MM.1S (cell line): ENCODE data around the gene MEF2C.

Experiments
- EZH2 ChIP-seq: fragments of 300-600 bp; sonication (generic); optimal IDR thresholded peaks from 2 replicates; pipeline ENCODE3; 2017; ENCODE audit warnings: low read depth, mild to moderate bottlenecking, antibody characterized with exemption, low read length, mixed read lengths
- EZH2phosphoT487 ChIP-seq: fragments of 300-600 bp; sonication (generic); IDR thresholded peaks from 2 replicates; pipeline ENCODE4 v1.6.1; 2018; ENCODE audit warnings: antibody characterized with exemption, low read length
- TF ChIP-seq, protein P1 (sequence below): fragments of 300-600 bp; sonication (generic); IDR thresholded peaks from 2 replicates; pipeline ENCODE4 v1.5.1; 2016; ENCODE audit warnings: antibody characterized with exemption, low read length, mixed read lengths

- TF ChIP-seq, protein P1, sequence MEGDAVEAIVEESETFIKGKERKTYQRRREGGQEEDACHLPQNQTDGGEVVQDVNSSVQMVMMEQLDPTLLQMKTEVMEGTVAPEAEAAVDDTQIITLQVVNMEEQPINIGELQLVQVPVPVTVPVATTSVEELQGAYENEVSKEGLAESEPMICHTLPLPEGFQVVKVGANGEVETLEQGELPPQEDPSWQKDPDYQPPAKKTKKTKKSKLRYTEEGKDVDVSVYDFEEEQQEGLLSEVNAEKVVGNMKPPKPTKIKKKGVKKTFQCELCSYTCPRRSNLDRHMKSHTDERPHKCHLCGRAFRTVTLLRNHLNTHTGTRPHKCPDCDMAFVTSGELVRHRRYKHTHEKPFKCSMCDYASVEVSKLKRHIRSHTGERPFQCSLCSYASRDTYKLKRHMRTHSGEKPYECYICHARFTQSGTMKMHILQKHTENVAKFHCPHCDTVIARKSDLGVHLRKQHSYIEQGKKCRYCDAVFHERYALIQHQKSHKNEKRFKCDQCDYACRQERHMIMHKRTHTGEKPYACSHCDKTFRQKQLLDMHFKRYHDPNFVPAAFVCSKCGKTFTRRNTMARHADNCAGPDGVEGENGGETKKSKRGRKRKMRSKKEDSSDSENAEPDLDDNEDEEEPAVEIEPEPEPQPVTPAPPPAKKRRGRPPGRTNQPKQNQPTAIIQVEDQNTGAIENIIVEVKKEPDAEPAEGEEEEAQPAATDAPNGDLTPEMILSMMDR = no peak
- TF ChIP-seq EZH2 = no peak
- TF ChIP-seq EZH2phosphoT487 = no peak
These were observed 57.9 kb downstream of the MEF2C start for GRCh38 chr5:88824892-88825583.
